MCF 10A (cell line): Measurements from ENCODE around the gene FOXF1. TPM values are rescaled to one million over a fixed set of nuclear protein-coding genes. Genes with fewer than 3 reads are reported as not detected.

Experiments used
- BruUV-seq: library from RNA; stranded (reverse); fragments of 400-500 nt; replicated peaks from 2 replicates; lab custom pipeline; 2021; lab: Mats Ljungman, UMichigan
- CTCF ChIA-PET: fragments of 300-600 bp; sonication (Branson Sonifier 250); formaldehyde crosslinking; extraction: SDS; loops from one replicate; lab custom pipeline; 2021; ENCODE audit warnings: antibody characterized with exemption, inconsistent platforms; lab: Yijun Ruan, JAX
- POLR2A ChIA-PET: fragments of 300-600, 350-650 bp; sonication (Branson Sonifier 250); formaldehyde crosslinking; extraction: SDS; loops from one replicate; lab custom pipeline; 2020; ENCODE audit warnings: antibody characterized with exemption, inconsistent platforms; lab: Yijun Ruan, JAX
- DNase-seq: peaks from one replicate; pipeline ENCODE4 v3.0.0-alpha.2; 2018; ENCODE audit not compliant: unreplicated experiment
- H3K27ac Mint-ChIP-seq: one replicate; pipeline ENCODE4 v1.8.0; 2022; ENCODE audit warnings: mild to moderate bottlenecking, low read depth, mixed read lengths; ENCODE audit not compliant: unreplicated experiment
- H3K27me3 Mint-ChIP-seq: one replicate; pipeline ENCODE4 v1.8.0; 2022; ENCODE audit warnings: mixed read lengths; ENCODE audit not compliant: insufficient read depth, unreplicated experiment
- H3K36me3 Mint-ChIP-seq: one replicate; pipeline ENCODE4 v1.8.0; 2022; ENCODE audit warnings: mild to moderate bottlenecking, moderate library complexity, mixed read lengths; ENCODE audit not compliant: insufficient read depth, unreplicated experiment
- H3K4me1 Mint-ChIP-seq: one replicate; pipeline ENCODE4 v1.8.0; 2022; ENCODE audit warnings: mixed read lengths; ENCODE audit not compliant: insufficient read depth, unreplicated experiment
- H3K4me3 Mint-ChIP-seq: one replicate; pipeline ENCODE4 v1.8.0; 2022; ENCODE audit warnings: mild to moderate bottlenecking, moderate library complexity, mixed read lengths; ENCODE audit not compliant: unreplicated experiment
- H3K9me3 Mint-ChIP-seq: one replicate; pipeline ENCODE4 v1.8.0; 2022; ENCODE audit warnings: mixed read lengths; ENCODE audit not compliant: unreplicated experiment
- CTCF ChIP-seq: fragments of 200-600 bp; IDR thresholded peaks from one replicate; pipeline ENCODE4 v1.8.0; 2022; ENCODE audit warnings: antibody characterized with exemption, mild to moderate bottlenecking; ENCODE audit not compliant: unreplicated experiment
- intact Hi-C: fragments of 100-400 bp; cut with micrococcal nuclease; formaldehyde crosslinking; loops from 2 replicates; pipeline ENCODE4 v1.14.1; 2022
- total RNA-seq: library from RNA; stranded (reverse); gene quantifications from 2 replicates; pipeline ENCODE4 v1.2.3, GENCODE V29; 2022

Gene FOXF1
- total RNA-seq, 1 experiment from 2014 or later = not detected

- H3K36me3 Mint-ChIP-seq = peaks cover 5% of the 10 kb centered on the region
- TF ChIP-seq CTCF = no peak
- CTCF ChIA-PET = interaction anchor here (0.6 to 0.9 kb wide), 2 partner anchors 11 to 748 kb away, joined by 3 to 10 read pairs; no protein-coding TSS in a partner anchor
- POLR2A ChIA-PET = no interaction called here
- H3K27me3 Mint-ChIP-seq = peaks cover 8% of the 10 kb centered on the region
- no peaks in the 10 kb centered on the region for H3K9me3 Mint-ChIP-seq
- intact Hi-C loops = no loop called here
- H3K27ac Mint-ChIP-seq = no peak overlapping the region
- H3K4me3 Mint-ChIP-seq = no peak overlapping the region
- BruUV-seq = no TSS peak
- no peaks in the 10 kb centered on the region for H3K4me1 Mint-ChIP-seq
- DNase-seq = no peak
Measured at GRCh38 chr16:86531191-86531545, 20.8 kb downstream of the FOXF1 start.

GRCh38 chr16:86531641-86532525 is 21.6 kb downstream of the FOXF1 start:
- peaks cover 10% of the 10 kb centered on the region for H3K36me3 Mint-ChIP-seq
- no peak overlapping the region for H3K27ac Mint-ChIP-seq
- no peak for TF ChIP-seq CTCF
- no peak for DNase-seq
- ChIA-PET CTCF (interaction anchor here (0.6 to 1.3 kb wide), 2 partner anchors 12 to 748 kb away, joined by 3 read pairs; no protein-coding TSS in a partner anchor), POLR2A (no interaction called here)
- no peaks in the 10 kb centered on the region for H3K9me3 Mint-ChIP-seq
- no peaks in the 10 kb centered on the region for H3K4me1 Mint-ChIP-seq
- H3K27me3 Mint-ChIP-seq = peaks cover under 1% of the 10 kb centered on the region
- H3K4me3 Mint-ChIP-seq = no peak overlapping the region
- intact Hi-C loops = no loop called here
- BruUV-seq = no TSS peak

GRCh38 chr16:86532526-86532815 is 22.1 kb downstream of the FOXF1 start:
- no peak for TF ChIP-seq CTCF
- Mint-ChIP-seq H3K4me3 (no peak overlapping the region), H3K27me3 (no peaks in the 10 kb centered on the region), H3K36me3 (peaks cover 14% of the 10 kb centered on the region), H3K4me1 (no peaks in the 10 kb centered on the region), H3K27ac (no peak overlapping the region), H3K9me3 (no peaks in the 10 kb centered on the region)
- ChIA-PET CTCF (interaction anchor here (0.6 to 1.3 kb wide), 4 partner anchors 12 to 172 kb away, joined by 3 to 4 read pairs (median 4); no protein-coding TSS in a partner anchor), POLR2A (no interaction called here)
- BruUV-seq = no TSS peak
- intact Hi-C loops = no loop called here
- DNase-seq = no peak

GRCh38 chr16:86533076-86533475 is 22.7 kb downstream of the FOXF1 start:
- BruUV-seq = no TSS peak
- ChIA-PET CTCF (interaction anchor here (0.6 to 1.3 kb wide), 5 partner anchors 13 to 171 kb away, joined by 3 to 5 read pairs (median 4); no protein-coding TSS in a partner anchor), POLR2A (no interaction called here)
- H3K27ac Mint-ChIP-seq = no peak overlapping the region
- H3K36me3 Mint-ChIP-seq = peaks cover 14% of the 10 kb centered on the region
- intact Hi-C loops = no loop called here
- DNase-seq = no peak
- no peaks in the 10 kb centered on the region for H3K4me1 Mint-ChIP-seq
- no peaks in the 10 kb centered on the region for H3K27me3 Mint-ChIP-seq
- no peaks in the 10 kb centered on the region for H3K9me3 Mint-ChIP-seq
- H3K4me3 Mint-ChIP-seq = no peak overlapping the region
- TF ChIP-seq CTCF = no peak
